Endothelial cell of umbilical vein (primary cell): ENCODE results near the gene NPC1L1. TPM values are rescaled to one million over a fixed set of nuclear protein-coding genes. Genes with fewer than 3 reads are reported as not detected.

Experiments used
- BruUV-seq: library from RNA; stranded (reverse); fragments of 400-500 nt; replicated peaks from 2 replicates; lab custom pipeline; 2021; lab: Mats Ljungman, UMichigan
- CTCF ChIA-PET: fragments of 300-600, 350-600 bp; sonication (Branson Sonifier 250); formaldehyde crosslinking; loops from one replicate; lab custom pipeline; 2021; ENCODE audit warnings: antibody characterized with exemption, inconsistent platforms; lab: Charles Lee
- POLR2A ChIA-PET: fragments of 300-600, 350-600 bp; sonication (Branson Sonifier 250); formaldehyde crosslinking; loops from one replicate; lab custom pipeline; 2021; ENCODE audit warnings: antibody characterized with exemption, inconsistent platforms; lab: Charles Lee
- DNase-seq: peaks from one replicate; pipeline ENCODE4 v3.0.0-alpha.2; 2011; ENCODE audit warnings: low read depth, low spot score
- FAIRE-seq: peaks from 2 replicates; lab custom pipeline; 2011; peaks lifted over from hg19 to GRCh38; lab: Jason Lieb, UNC
- H2AFZ ChIP-seq: 2 replicates; pipeline ENCODE4 v1.6.0; 2012; ENCODE audit warnings: low read depth, low read length, control low read depth, inconsistent platforms
- H3K27ac ChIP-seq: 2 replicates; pipeline ENCODE4 v1.5.1; 2011; ENCODE audit warnings: low read depth, mild to moderate bottlenecking, control low read depth, low read length, moderate library complexity; ENCODE audit not compliant: insufficient read depth
- H3K27me3 ChIP-seq, 2 experiments: 2 replicates each; pipeline versions ENCODE4 v1.6.0 to v1.6.1; 2011; ENCODE audit warnings: low read length in 2 of 2, mixed read lengths in 1 of 2; ENCODE audit not compliant: control insufficient read depth in 2 of 2, insufficient read depth in 2 of 2
- H3K36me3 ChIP-seq, 2 experiments: 2 replicates in 1 of 2; 3 replicates in 1 of 2; pipeline ENCODE4 v1.5.1; 2011; ENCODE audit warnings: low read length in 2 of 2, mild to moderate bottlenecking in 1 of 2, moderate library complexity in 1 of 2; ENCODE audit not compliant: control insufficient read depth in 2 of 2, insufficient read depth in 2 of 2; ENCODE audit errors: extremely low read depth in 1 of 2
- H3K4me1 ChIP-seq: 3 replicates; pipeline ENCODE4 v1.5.1; 2011; ENCODE audit warnings: mild to moderate bottlenecking, low read length; ENCODE audit not compliant: control insufficient read depth, insufficient read depth; ENCODE audit errors: extremely low read depth
- H3K4me2 ChIP-seq: 2 replicates; pipeline ENCODE4 v1.6.1; 2011; ENCODE audit warnings: low read length, control low read depth, mixed read lengths; ENCODE audit not compliant: insufficient read depth
- H3K4me3 ChIP-seq, 3 experiments: fragments of 200-600 bp in 1 of 3; sonication (generic), shearing (Covaris generic) in 1 of 3; replicated peaks in 1 of 3; 2 replicates each; pipeline ENCODE4 v1.5.1; 2011 to 2016; ENCODE audit warnings: control low read depth in 3 of 3, low read length in 3 of 3, mild to moderate bottlenecking in 2 of 3, inconsistent platforms in 1 of 3, low read depth in 1 of 3, moderate library complexity in 1 of 3; ENCODE audit not compliant: insufficient read depth in 1 of 3
- H3K79me2 ChIP-seq: 2 replicates; pipeline ENCODE4 v1.6.0; 2012; ENCODE audit warnings: low read length, inconsistent platforms; ENCODE audit not compliant: control insufficient read depth, insufficient read depth
- H3K9ac ChIP-seq: replicated peaks from 2 replicates; pipeline ENCODE3; 2011; ENCODE audit warnings: low read length, control low read depth; ENCODE audit not compliant: insufficient read depth; ENCODE audit errors: extremely low read depth
- H3K9me1 ChIP-seq: replicated peaks from 3 replicates; pipeline ENCODE4 v1.6.0; 2011; ENCODE audit warnings: mild to moderate bottlenecking, low read length; ENCODE audit not compliant: control insufficient read depth, insufficient read depth; ENCODE audit errors: extremely low read depth
- H3K9me3 ChIP-seq: replicated peaks from 2 replicates; pipeline ENCODE4 v1.5.1; 2012; ENCODE audit warnings: low read length, inconsistent platforms; ENCODE audit not compliant: control insufficient read depth, insufficient read depth
- H4K20me1 ChIP-seq: replicated peaks from 2 replicates; pipeline ENCODE3; 2011; ENCODE audit warnings: mild to moderate bottlenecking, low read length; ENCODE audit not compliant: control insufficient read depth, insufficient read depth; ENCODE audit errors: extremely low read depth
- CTCF ChIP-seq, 2 donors: IDR thresholded peaks; 1 replicate in 1 of 2; 2 replicates in 1 of 2; pipeline ENCODE4 v1.5.1; 2011; ENCODE audit warnings: low read length in 2 of 2, mild to moderate bottlenecking in 2 of 2, moderate library complexity in 2 of 2, control low read depth in 1 of 2, inconsistent platforms in 1 of 2, low read depth in 1 of 2; ENCODE audit not compliant: insufficient read depth in 1 of 2; ENCODE audit errors: extremely low read depth in 1 of 2
- EZH2 ChIP-seq: IDR thresholded peaks from 2 replicates; pipeline ENCODE4 v1.6.1; 2012; ENCODE audit warnings: borderline replicate concordance, low read depth, mild to moderate bottlenecking, moderate library complexity, low read length, inconsistent platforms; ENCODE audit not compliant: severe bottlenecking
- FOS ChIP-seq: IDR thresholded peaks from 2 replicates; pipeline ENCODE4 v1.6.1; 2011; ENCODE audit warnings: mild to moderate bottlenecking, low read length, moderate library complexity, borderline replicate concordance; ENCODE audit not compliant: insufficient read depth
- GATA2 ChIP-seq: IDR thresholded peaks from 2 replicates; pipeline ENCODE4 v1.7.0; 2011; ENCODE audit warnings: low read depth, mild to moderate bottlenecking, moderate library complexity, mixed read lengths, low read length; ENCODE audit not compliant: insufficient read length, insufficient read depth
- JUN ChIP-seq: IDR thresholded peaks from 2 replicates; pipeline ENCODE4 v1.6.1; 2011; ENCODE audit warnings: borderline replicate concordance, low read depth; ENCODE audit not compliant: insufficient read length, insufficient read depth
- MAX ChIP-seq: IDR thresholded peaks from 2 replicates; pipeline ENCODE4 v1.6.1; 2011; ENCODE audit not compliant: insufficient read depth, insufficient read length
- MYC ChIP-seq: IDR thresholded peaks from one replicate; pipeline ENCODE4 v1.6.1; 2011; ENCODE audit warnings: mild to moderate bottlenecking, low read depth, low read length
- POLR2A ChIP-seq: IDR thresholded peaks from 2 replicates; pipeline ENCODE4 v1.6.1; 2012; ENCODE audit warnings: low read depth, mild to moderate bottlenecking, control low read depth, low read length
- POLR2AphosphoS5 ChIP-seq: IDR thresholded peaks from 2 replicates; pipeline ENCODE4 v1.6.1; 2012; ENCODE audit warnings: low read depth, mild to moderate bottlenecking, control low read depth, low read length, moderate library complexity; ENCODE audit not compliant: insufficient read depth
- dilution Hi-C: fragments of 300-500 bp; cut with MboI; formaldehyde crosslinking; loops from one replicate; pipeline ENCODE4 v1.15.0; 2019; ENCODE audit warnings: low sequenced_read_pairs; ENCODE audit not compliant: extremely low pct_ligation_motif_present
- intact Hi-C: fragments of 100-400 bp; cut with micrococcal nuclease; formaldehyde crosslinking; loops from one replicate; pipeline ENCODE4 v1.10.0; 2022
- polyA plus RNA-seq, 4 experiments: library from polyadenylated mRNA; depleted of rRNA in 3 of 4; stranded (reverse) in 3 of 4; unstranded in 1 of 4; fragments of >200 nt; gene quantifications; 2 replicates each; pipeline versions ENCODE4 v1.2.1 to v1.2.3, GENCODE V29; 2011 to 2012; ENCODE audit warnings: missing spikeins in 1 of 4
- total RNA-seq: library from RNA; stranded (reverse); gene quantifications from 2 replicates; pipeline ENCODE4 v1.2.3, GENCODE V29; 2021

Gene NPC1L1
- total and polyA plus RNA-seq, 2 donors (not counting 3 experiments of a cell fraction or from before 2014, with no cell fraction given) = not detected

- Histone ChIP-seq H3K27me3 (no peaks in the 10 kb centered on the region), H3K4me1 (peaks cover 9% of the 10 kb centered on the region), H3K79me2 (peaks cover 28% of the 10 kb centered on the region), H3K4me2 (peak overlapping the region; percentile 82), H4K20me1 (no peaks in the 10 kb centered on the region), H3K9me3 (no peaks in the 10 kb centered on the region), H3K9me1 (no peaks in the 10 kb centered on the region), H3K36me3 (peaks cover 26 to 27% of the 10 kb centered on the region in 2 experiments), H2AFZ (peak overlapping the region; percentile 60), H3K27ac (peak overlapping the region; percentile 73), H3K9ac (peak overlapping the region; percentile 80), H3K4me3 (peak overlapping the region in 2 of 3 experiments; percentile 54 to 77)
- no peak for FAIRE-seq
- ChIA-PET POLR2A (interaction anchor here (0.7 to 1.0 kb wide), 3 partner anchors 8 to 33 kb away, joined by 3 to 6 read pairs (median 4); partner anchors contain the start of gene TMED4), CTCF (interaction anchor here (0.8 to 1.7 kb wide), 7 partner anchors 9 to 561 kb away, joined by 3 to 16 read pairs (median 4); no protein-coding TSS in a partner anchor)
- dilution Hi-C loops = no loop called here
- TSS peak; percentile 73 for BruUV-seq
- no peak for DNase-seq
- TF ChIP-seq POLR2AphosphoS5 (no peak), EZH2 (no peak), POLR2A (no peak), FOS (no peak)
- intact Hi-C loops = loop anchor here (5.0 kb wide), 1 partner anchor 317 kb away; no protein-coding TSS in a partner anchor
Measured at GRCh38 chr7:44574287-44574872, 33.2 kb upstream of the NPC1L1 start.

- DNase-seq (peak; percentile 96), FAIRE-seq (peak; percentile 98)
- ChIA-PET POLR2A (interaction anchor here (0.5 to 1.0 kb wide), 5 partner anchors 9 to 275 kb away, joined by 3 to 6 read pairs (median 4); partner anchors contain the start of genes H2AZ2 and TMED4), CTCF (interaction anchor here (0.8 to 1.6 kb wide), 7 partner anchors 9 to 562 kb away, joined by 3 to 16 read pairs (median 4); partner anchors contain the start of gene TMED4)
- H3K4me3 ChIP-seq = peak within 1 kb of the TSS; percentile 36 to 77 (median 54)
- peaks cover 26% of the 10 kb centered on the region for H3K79me2 ChIP-seq
- H3K4me1 ChIP-seq = peaks cover 9% of the 10 kb centered on the region
- H3K9ac ChIP-seq = peak within 1 kb of the TSS; percentile 80
- H4K20me1 ChIP-seq = no peaks in the 10 kb centered on the region
- peak within 1 kb of the TSS; percentile 60 for H2AFZ ChIP-seq
- no peaks in the 10 kb centered on the region for H3K9me1 ChIP-seq
- dilution Hi-C loops = no loop called here
- TSS peak; percentile 55 for BruUV-seq
- H3K27ac ChIP-seq = peak within 1 kb of the TSS; percentile 73
- intact Hi-C loops = loop anchor here (5.0 kb wide), 1 partner anchor 316 kb away; no protein-coding TSS in a partner anchor
- H3K4me2 ChIP-seq = peak within 1 kb of the TSS; percentile 88
- no peaks in the 10 kb centered on the region for H3K27me3 ChIP-seq
- peak; percentile 96 for TF ChIP-seq POLR2AphosphoS5
- TF ChIP-seq MYC = no peak
- no peak for TF ChIP-seq FOS
- peak; percentile 95 for TF ChIP-seq POLR2A
- no peak for TF ChIP-seq CTCF (IDR thresholded peaks at IDR 0.05; ENCODE audit: extremely low read depth in 1 of 2, insufficient read depth in 1 of 2, low read depth in 1 of 2, low read length in 2 of 2)
- TF ChIP-seq MAX = peak; percentile 90
- TF ChIP-seq JUN = no peak
- no peak for TF ChIP-seq EZH2
- TF ChIP-seq GATA2 = no peak
- H3K9me3 ChIP-seq = no peaks in the 10 kb centered on the region
- H3K36me3 ChIP-seq = peaks cover 24 to 30% of the 10 kb centered on the region in 2 experiments
Measured at GRCh38 chr7:44573464-44574286, 32.5 kb upstream of the NPC1L1 start, which contains the start of gene DDX56. Gene DDX56, minus strand, starts transcription at chr7:44573908. Its CDS starts 13 bp downstream, at chr7:44573895.
